GM23248 (cell line): Measurements from ENCODE around the gene RADIL. TPM values are rescaled to one million over a fixed set of nuclear protein-coding genes. Genes with fewer than 3 reads are reported as not detected.

ENCODE experiments used
- DNase-seq: peaks from one replicate; pipeline ENCODE4 v3.0.0-alpha.2; 2015
- H2AFZ ChIP-seq: fragments of 200-600 bp; sonication (generic); 2 replicates; pipeline ENCODE4 v1.6.1; 2016; ENCODE audit warnings: antibody characterized with exemption
- H3F3A ChIP-seq: fragments of 200-600 bp; sonication (generic); 2 replicates; pipeline ENCODE4 v1.6.1; 2016; ENCODE audit warnings: mild to moderate bottlenecking, antibody characterized with exemption, mixed run types; ENCODE audit not compliant: insufficient read depth
- H3K27ac ChIP-seq: fragments of 200-600 bp; sonication (generic); 2 replicates; pipeline ENCODE4 v1.5.1; 2016; ENCODE audit warnings: mild to moderate bottlenecking
- H3K27me3 ChIP-seq: fragments of 200-600 bp; sonication (generic); replicated peaks from 2 replicates; pipeline ENCODE4 v1.6.1; 2016; ENCODE audit warnings: mild to moderate bottlenecking; ENCODE audit not compliant: insufficient read depth
- H3K36me3 ChIP-seq: fragments of 200-600 bp; sonication (generic); 2 replicates; pipeline ENCODE4 v1.6.1; 2016; ENCODE audit warnings: low read depth, mild to moderate bottlenecking
- H3K4me1 ChIP-seq: fragments of 200-600 bp; sonication (generic); 2 replicates; pipeline ENCODE4 v1.6.1; 2016; ENCODE audit warnings: mild to moderate bottlenecking; ENCODE audit not compliant: insufficient read depth
- H3K4me2 ChIP-seq: fragments of 200-600 bp; sonication (generic); one replicate; pipeline ENCODE4 v1.6.1; 2016; ENCODE audit warnings: mild to moderate bottlenecking; ENCODE audit not compliant: unreplicated experiment
- H3K4me3 ChIP-seq: fragments of 200-600 bp; sonication (generic); 2 replicates; pipeline ENCODE4 v1.5.1; 2016; ENCODE audit warnings: mild to moderate bottlenecking
- H3K79me2 ChIP-seq: fragments of 200-600 bp; sonication (generic); 2 replicates; pipeline ENCODE4 v1.6.1; 2016; ENCODE audit warnings: mild to moderate bottlenecking; ENCODE audit not compliant: insufficient read depth
- H3K9ac ChIP-seq: fragments of 200-600 bp; sonication (generic); 2 replicates; pipeline ENCODE4 v1.6.1; 2016; ENCODE audit warnings: mild to moderate bottlenecking
- H3K9me2 ChIP-seq: fragments of 200-600 bp; sonication (generic); 2 replicates; pipeline ENCODE4 v1.6.1; 2016; ENCODE audit warnings: mixed run types, mild to moderate bottlenecking, moderate library complexity; ENCODE audit not compliant: insufficient read depth
- H3K9me3 ChIP-seq: fragments of 200-600 bp; sonication (generic); one replicate; pipeline ENCODE4 v1.6.1; 2017; ENCODE audit warnings: low read depth
- H4K20me1 ChIP-seq: fragments of 200-600 bp; sonication (generic); 2 replicates; pipeline ENCODE4 v1.6.0; 2016; ENCODE audit not compliant: insufficient read depth
- EZH2 ChIP-seq: fragments of 200-600 bp; sonication (generic); IDR thresholded peaks from 2 replicates; pipeline ENCODE4 v1.6.1; 2018; ENCODE audit warnings: antibody characterized with exemption, mild to moderate bottlenecking; ENCODE audit not compliant: insufficient read depth, poor library complexity, severe bottlenecking
- EZH2phosphoT487 ChIP-seq: fragments of 200-600 bp; sonication (generic); IDR thresholded peaks from 2 replicates; pipeline ENCODE4 v1.6.1; 2018; ENCODE audit warnings: antibody characterized with exemption, moderate library complexity, mild to moderate bottlenecking, low read depth; ENCODE audit not compliant: insufficient read depth
- WGBS, 2 experiments: methylation state at CpG; one replicate each; pipeline ENCODE4 v1.1.6; 2015 to 2017; ENCODE audit warnings: low lambda C conversion rate in 2 of 2, low coverage in 1 of 2; ENCODE audit errors: missing lambda C conversion rate in 2 of 2; 5-methylcytosine and 5-hydroxymethylcytosine counted together
- in situ Hi-C: fragments of 300-500 bp; cut with MboI; formaldehyde crosslinking; loops from 2 replicates; pipeline ENCODE4 v1.15.0; 2020
- polyA plus RNA-seq: library from polyadenylated mRNA; unstranded; fragments of >200 nt; fragmentation: Nextera tagmentation; extraction: Ambion mirVana; gene quantifications from 2 replicates; pipeline ENCODE4 v1.2.1, GENCODE V29; 2016
- total RNA-seq: library from RNA; depleted of rRNA; stranded (reverse); fragments of >200 nt; shearing (Covaris generic); gene quantifications from 2 replicates; pipeline ENCODE4 v1.2.3, GENCODE V29; 2014

The RADIL gene
- total and polyA plus RNA-seq, 2 experiments from 2014 or later: 0.55 to 4.3 TPM

GRCh38 chr7:4783762-4784351, 99.7 kb downstream of the RADIL start:
- no peak overlapping the region for H3K9ac ChIP-seq
- no peak overlapping the region for H3K27ac ChIP-seq
- H3K4me2 ChIP-seq: no peak overlapping the region
- peaks cover 37% of the 10 kb centered on the region for H3K79me2 ChIP-seq
- H3K9me3 ChIP-seq: no peaks in the 10 kb centered on the region
- H2AFZ ChIP-seq: no peak overlapping the region
- H3K27me3 ChIP-seq: no peaks in the 10 kb centered on the region
- no peaks in the 10 kb centered on the region for H3K9me2 ChIP-seq
- H3K4me3 ChIP-seq: no peak overlapping the region
- H3F3A ChIP-seq: no peaks in the 10 kb centered on the region
- WGBS, 2 experiments: 93 to 96% methylated on average over 29 to 40 of the region's 40 CpGs
- in situ Hi-C loops: no loop called here
- no peak for TF ChIP-seq EZH2
- no peak for TF ChIP-seq EZH2phosphoT487
- no peaks in the 10 kb centered on the region for H3K4me1 ChIP-seq
- H4K20me1 ChIP-seq: no peaks in the 10 kb centered on the region
- H3K36me3 ChIP-seq: peaks cover 8% of the 10 kb centered on the region; the same call in 1 of the 2 replicates
- no peak for DNase-seq

GRCh38 chr7:4783292-4783652, 100.2 kb downstream of the RADIL start:
- H3K9me2 ChIP-seq: no peaks in the 10 kb centered on the region
- H3K4me3 ChIP-seq: no peak overlapping the region
- H3K9ac ChIP-seq: no peak overlapping the region
- no peak overlapping the region for H3K27ac ChIP-seq
- H4K20me1 ChIP-seq: no peaks in the 10 kb centered on the region
- H3K9me3 ChIP-seq: no peaks in the 10 kb centered on the region
- DNase-seq: no peak
- no peaks in the 10 kb centered on the region for H3F3A ChIP-seq
- TF ChIP-seq EZH2phosphoT487: no peak
- TF ChIP-seq EZH2: no peak
- H2AFZ ChIP-seq: no peak overlapping the region
- no peaks in the 10 kb centered on the region for H3K4me1 ChIP-seq
- H3K27me3 ChIP-seq: no peaks in the 10 kb centered on the region
- in situ Hi-C loops: no loop called here
- H3K36me3 ChIP-seq: peaks cover 8% of the 10 kb centered on the region; the same call in 1 of the 2 replicates
- H3K4me2 ChIP-seq: no peak overlapping the region
- 97 to 99% methylated on average over 12 to 16 of the region's 16 CpGs for WGBS, 2 experiments
- peaks cover 42% of the 10 kb centered on the region for H3K79me2 ChIP-seq

DNA sequence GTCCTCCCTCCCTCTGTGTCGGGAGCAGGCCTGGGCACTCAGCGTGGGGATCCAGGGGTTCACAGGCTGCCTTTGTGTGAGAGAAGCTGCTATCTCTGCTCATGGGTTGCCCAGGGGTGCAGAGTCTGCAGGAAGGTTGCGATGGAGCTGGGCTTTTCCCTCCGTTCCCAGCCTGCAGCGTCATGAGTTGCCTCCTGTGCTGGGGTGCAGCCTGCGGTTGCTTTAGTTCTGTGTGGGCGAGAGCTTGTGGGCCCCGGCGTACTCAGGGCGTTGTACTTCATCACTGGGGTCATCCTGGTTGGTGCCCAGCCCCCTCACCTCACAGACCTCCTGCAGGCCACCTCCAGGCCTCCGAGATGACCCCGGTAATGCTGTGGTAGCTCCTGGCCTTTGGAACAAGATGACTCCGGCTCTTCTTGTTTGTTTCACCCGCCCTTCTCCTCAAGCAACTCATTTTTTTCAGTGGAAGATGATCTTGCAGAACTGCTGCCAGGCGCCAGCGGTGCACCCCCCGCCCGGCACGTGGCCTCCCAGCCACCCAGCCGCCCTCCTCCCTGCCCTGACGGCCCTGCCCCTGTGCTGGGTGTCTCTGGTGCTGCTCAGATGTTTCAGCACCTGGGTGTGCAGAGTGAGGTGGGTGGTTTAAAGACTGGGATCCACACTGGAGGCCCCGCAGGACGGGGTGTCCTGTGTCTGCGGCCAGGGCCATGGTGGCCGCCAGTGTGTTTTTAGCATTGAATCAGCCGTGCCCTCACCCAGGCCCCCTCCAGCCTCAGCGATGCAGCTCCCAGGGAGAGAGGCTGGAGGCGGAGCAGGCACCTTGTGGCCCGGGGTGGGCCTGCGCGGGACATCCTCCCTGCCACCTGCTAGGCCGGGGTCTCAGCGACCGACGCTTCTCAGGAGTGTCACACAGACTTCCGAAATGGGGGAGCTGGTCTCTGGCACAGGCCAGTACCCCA, 100.9 kb downstream of the RADIL start:
- no peaks in the 10 kb centered on the region for H3K9me2 ChIP-seq
- no peaks in the 10 kb centered on the region for H3K9me3 ChIP-seq
- no peak overlapping the region for H3K4me2 ChIP-seq
- H3K27me3 ChIP-seq: no peaks in the 10 kb centered on the region
- no peaks in the 10 kb centered on the region for H3F3A ChIP-seq
- no peak overlapping the region for H3K9ac ChIP-seq
- H3K27ac ChIP-seq: no peak overlapping the region
- no peak for DNase-seq
- no peak overlapping the region for H2AFZ ChIP-seq
- TF ChIP-seq EZH2phosphoT487 (no peak), EZH2 (no peak)
- H4K20me1 ChIP-seq: no peaks in the 10 kb centered on the region
- H3K4me3 ChIP-seq: no peak overlapping the region
- in situ Hi-C loops: no loop called here
- WGBS, 2 experiments: 85 to 87% methylated on average over 30 to 36 of the region's 36 CpGs
- H3K4me1 ChIP-seq: no peaks in the 10 kb centered on the region
- peaks cover 8% of the 10 kb centered on the region; the same call in 1 of the 2 replicates for H3K36me3 ChIP-seq
- peaks cover 49% of the 10 kb centered on the region for H3K79me2 ChIP-seq

DNA sequence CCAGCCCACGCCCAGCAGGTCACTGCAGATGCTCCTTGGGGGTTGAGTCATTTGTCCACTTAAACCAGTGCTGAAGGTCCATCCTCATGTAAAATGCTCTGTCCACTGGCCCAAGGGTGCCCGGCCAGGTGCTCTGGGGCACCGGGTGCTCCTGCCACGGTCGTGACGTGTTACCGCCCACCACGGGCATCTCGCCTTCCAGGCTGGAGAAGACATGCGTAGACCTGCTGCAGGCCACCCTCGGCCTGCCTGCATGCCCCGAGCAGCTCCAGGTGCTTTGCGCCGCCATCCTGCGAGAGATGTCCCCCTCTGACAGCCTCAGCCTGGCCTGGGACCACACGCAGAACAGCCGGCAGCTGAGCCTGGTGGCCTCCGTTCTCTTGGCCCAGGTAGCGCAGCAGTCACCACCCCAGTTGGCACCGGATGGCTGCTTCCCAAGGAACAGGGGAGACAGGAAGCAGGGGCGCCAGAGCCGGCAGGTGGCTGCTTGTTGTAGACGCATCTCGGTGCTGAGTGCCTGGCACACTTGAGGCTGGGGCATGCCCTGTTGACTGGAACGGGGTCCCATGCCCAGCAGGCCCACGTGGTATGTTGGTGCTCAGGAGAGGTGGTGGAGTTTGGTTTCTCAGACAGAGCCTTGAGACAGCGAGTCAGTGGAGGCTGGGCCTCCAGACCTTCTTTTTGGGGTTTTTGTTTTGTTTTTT, 102.0 kb downstream of the RADIL start:
- Histone ChIP-seq H3K27me3 (no peaks in the 10 kb centered on the region), H3K9ac (no peak overlapping the region), H3K4me3 (no peak overlapping the region), H3K4me2 (no peak overlapping the region), H3K9me3 (no peaks in the 10 kb centered on the region), H4K20me1 (no peaks in the 10 kb centered on the region), H2AFZ (no peak overlapping the region), H3K27ac (no peak overlapping the region), H3F3A (peaks cover 5% of the 10 kb centered on the region), H3K36me3 (peaks cover 8% of the 10 kb centered on the region; the same call in 1 of the 2 replicates), H3K79me2 (peaks cover 60% of the 10 kb centered on the region), H3K9me2 (no peaks in the 10 kb centered on the region), H3K4me1 (peaks cover 6% of the 10 kb centered on the region; the same call in 1 of the 2 replicates)
- in situ Hi-C loops: no loop called here
- 96 to 97% methylated on average over 27 of the region's 27 CpGs for WGBS, 2 experiments
- no peak for TF ChIP-seq EZH2phosphoT487
- TF ChIP-seq EZH2: no peak
- no peak for DNase-seq
